ENCODE measurements around the gene SEC24C. TPM values are rescaled to one million over a fixed set of nuclear protein-coding genes. Genes with fewer than 3 reads are reported as not detected.
A peak's percentile ranks its signal among the peaks of the same experiment; 100 is the strongest.

SEC24C gene
- total and polyA plus RNA-seq, 2 of the 4 experiments (the other 2 are of a cell fraction) = 74.2 to 88.9 TPM

DNA sequence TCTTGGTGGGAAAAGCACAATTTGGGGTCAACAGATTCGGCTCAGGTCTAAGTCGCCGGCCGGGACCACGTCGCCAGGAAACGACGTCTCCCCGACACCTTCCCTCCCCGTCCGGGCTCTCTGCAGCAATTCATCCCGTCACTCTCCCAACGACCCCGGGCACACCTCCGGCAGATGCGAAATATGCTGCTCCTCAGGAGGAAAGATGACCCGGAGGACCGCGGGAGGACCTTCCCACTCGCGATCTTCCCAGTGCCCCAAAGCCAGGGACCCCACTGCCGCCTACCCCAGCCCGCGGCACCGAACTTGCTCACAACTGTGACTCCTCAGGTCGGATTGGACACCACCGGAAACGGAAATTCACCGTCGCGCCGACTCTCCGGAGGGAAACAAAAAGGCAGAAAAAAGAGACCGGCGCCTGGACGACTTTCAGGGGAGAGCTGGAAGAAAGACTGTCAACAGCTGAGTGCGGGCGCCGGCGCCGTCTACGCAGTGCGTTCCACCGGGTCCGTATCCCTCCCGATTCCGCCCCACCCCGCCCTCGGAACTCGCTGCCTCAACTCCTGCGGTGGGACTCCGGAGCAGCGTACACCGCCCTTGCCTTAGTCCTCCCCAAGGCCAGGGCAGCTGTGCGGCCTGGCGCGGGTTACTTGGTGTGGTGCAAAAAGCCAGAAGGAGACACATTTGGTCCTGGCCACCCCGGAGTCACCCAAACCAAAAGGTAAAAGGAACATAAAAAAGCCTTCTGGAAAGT is 13.8 kb upstream of the SEC24C start:
- H3K9me3 ChIP-seq (ENCODE audit: control insufficient read depth, insufficient read depth, low read length) = no peaks in the 10 kb centered on the region
- CTCF ChIA-PET = no interaction called here
- H3K23ac ChIP-seq (ENCODE audit: low read depth, low read length) = peak overlapping the region; percentile 76; the same call in 1 of the 2 replicates
- 0 out of 2 replicates have a peak overlapping the region, but pooled peaks have one; percentile 10 for H2AK5ac ChIP-seq (ENCODE audit: low read depth, low read length)
- peaks cover 12 to 29% of the 10 kb centered on the region in 2 experiments for H3K79me1 ChIP-seq (ENCODE audit: low read depth in 1 of 2, low read length in 2 of 2)
- peak; percentile 93 for ATAC-seq (ENCODE audit: low read depth)
- H2AK9ac ChIP-seq (replicated peaks; ENCODE audit: low read depth, low read length, poor library complexity) = peak overlapping the region; percentile 86
- TSS peak; percentile 72 for BruUV-seq (replicated peaks)
- H4K8ac ChIP-seq (ENCODE audit: low read depth in 2 of 2, low read length in 2 of 2) = peak overlapping the region; percentile 45 to 95
- H2BK20ac ChIP-seq (ENCODE audit: low read depth, low read length) = no peak overlapping the region
- H2BK5ac ChIP-seq (ENCODE audit: low read depth, low read length, poor library complexity, severe bottlenecking) = peak overlapping the region; percentile 93
- H4K5ac ChIP-seq (ENCODE audit: low read depth, low read length) = peak overlapping the region; percentile 84
- peaks cover 26% of the 10 kb centered on the region for H3K36me3 ChIP-seq (ENCODE audit: control insufficient read depth, insufficient read depth, low read length)
- H3K4me3 ChIP-seq (ENCODE audit: insufficient read depth, low read depth, low read length) = peak overlapping the region; percentile 96
- H3K14ac ChIP-seq (replicated peaks; ENCODE audit: low read depth, low read length) = peak overlapping the region; percentile 92
- POLR2A ChIA-PET (ENCODE audit: unreplicated experiment) = interaction anchor here (0.6 to 1.0 kb wide), 2 partner anchors 13 to 95 kb away, joined by 3 to 6 read pairs; no protein-coding TSS in a partner anchor
- intact Hi-C loops (cut with micrococcal nuclease) (no loop called here), in situ Hi-C loops (cut with MboI; ENCODE audit: low sequenced_read_pairs) (no loop called here), dilution Hi-C loops (cut with HindIII; ENCODE audit: low sequenced_read_pairs, unreplicated experiment) (no loop called here)
- H3K27ac ChIP-seq (ENCODE audit: insufficient read depth, low read length) = peak overlapping the region; percentile 91
- H4K91ac ChIP-seq (ENCODE audit: insufficient read depth, low read depth, low read length) = peak overlapping the region; percentile 74; the same call in 1 of the 2 replicates
- WGBS, 2 experiments (ENCODE audit: extremely low coverage in 2 of 2, insufficient read length in 1 of 2) = 0% methylated on average over 20 of the region's 58 CpGs; no CpG with 5 or more reads in 1 of the 2 experiments
- H3K4me1 ChIP-seq (ENCODE audit: control insufficient read depth, insufficient read depth, low read length) = peaks cover 3% of the 10 kb centered on the region; the same call in 1 of the 2 replicates
- H3K27me3 ChIP-seq (ENCODE audit: control insufficient read depth, insufficient read depth, low read length) = no peaks in the 10 kb centered on the region
- peak overlapping the region; percentile 61 for H3K56ac ChIP-seq (ENCODE audit: extremely low read depth, insufficient read depth, low read length)
- peak overlapping the region; percentile 97 for H3K4me2 ChIP-seq (ENCODE audit: low read depth, low read length)
- H2BK120ac ChIP-seq (ENCODE audit: low read depth, low read length) = peak overlapping the region; percentile 68
- peak overlapping the region; percentile 87 for H3K4ac ChIP-seq (ENCODE audit: low read depth, low read length)
- TF ChIP-seq SMC3 (IDR thresholded peaks at IDR 0.05; ENCODE audit: low read depth, low read length) (peak; percentile 4; the same call in 1 of the 2 replicates), RAD21 (IDR thresholded peaks at IDR 0.05; ENCODE audit: low read length) (no peak), CHD1 (IDR thresholded peaks at IDR 0.05; ENCODE audit: low read depth, low read length) (no peak), NFE2L2 (IDR thresholded peaks at IDR 0.05; ENCODE audit: low read depth, low read length) (no peak), POLR2A (IDR thresholded peaks at IDR 0.05; ENCODE audit: low read depth, low read length) (peak; percentile 75), BHLHE40 (IDR thresholded peaks at IDR 0.05; ENCODE audit: low read depth, low read length) (no peak), MXI1 (IDR thresholded peaks at IDR 0.05; ENCODE audit: borderline replicate concordance, low read depth, low read length) (0 out of 2 replicates have a peak, but pooled peaks have one; percentile 21)
- TF ChIP-seq, protein P1, sequence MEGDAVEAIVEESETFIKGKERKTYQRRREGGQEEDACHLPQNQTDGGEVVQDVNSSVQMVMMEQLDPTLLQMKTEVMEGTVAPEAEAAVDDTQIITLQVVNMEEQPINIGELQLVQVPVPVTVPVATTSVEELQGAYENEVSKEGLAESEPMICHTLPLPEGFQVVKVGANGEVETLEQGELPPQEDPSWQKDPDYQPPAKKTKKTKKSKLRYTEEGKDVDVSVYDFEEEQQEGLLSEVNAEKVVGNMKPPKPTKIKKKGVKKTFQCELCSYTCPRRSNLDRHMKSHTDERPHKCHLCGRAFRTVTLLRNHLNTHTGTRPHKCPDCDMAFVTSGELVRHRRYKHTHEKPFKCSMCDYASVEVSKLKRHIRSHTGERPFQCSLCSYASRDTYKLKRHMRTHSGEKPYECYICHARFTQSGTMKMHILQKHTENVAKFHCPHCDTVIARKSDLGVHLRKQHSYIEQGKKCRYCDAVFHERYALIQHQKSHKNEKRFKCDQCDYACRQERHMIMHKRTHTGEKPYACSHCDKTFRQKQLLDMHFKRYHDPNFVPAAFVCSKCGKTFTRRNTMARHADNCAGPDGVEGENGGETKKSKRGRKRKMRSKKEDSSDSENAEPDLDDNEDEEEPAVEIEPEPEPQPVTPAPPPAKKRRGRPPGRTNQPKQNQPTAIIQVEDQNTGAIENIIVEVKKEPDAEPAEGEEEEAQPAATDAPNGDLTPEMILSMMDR (conservative IDR thresholded peaks at IDR 0.05; ENCODE audit: low read depth, low read length) = no peak
- H3K9ac ChIP-seq (ENCODE audit: low read depth, low read length) = peak overlapping the region; percentile 89
- H3K18ac ChIP-seq (ENCODE audit: low read depth, low read length) = peak overlapping the region; percentile 67
- 0 out of 2 replicates have a peak, but pooled peaks cover 8% of the 10 kb centered on the region for H3K9me1 ChIP-seq (ENCODE audit: insufficient read depth, low read length)
- peak overlapping the region; percentile 90 for H2AFZ ChIP-seq (replicated peaks; ENCODE audit: low read length, poor library complexity)
- DNase-seq = peak; percentile 87
- H2BK15ac ChIP-seq (ENCODE audit: low read depth, low read length) = no peak overlapping the region
- H4K20me1 ChIP-seq (ENCODE audit: insufficient read depth, low read length) = no peaks in the 10 kb centered on the region

Data from IMR-90 (cell line).